Panc1 (cell line): ENCODE data around the gene ACIN1.

Experiments
- CTCF ChIP-seq: fragments of 450-650 bp; IDR thresholded peaks from 2 replicates; pipeline ENCODE4 v1.5.1; 2017; ENCODE audit warnings: mild to moderate bottlenecking
- POLR2AphosphoS5 ChIP-seq: IDR thresholded peaks from 2 replicates; pipeline ENCODE4 v1.6.1; 2012; ENCODE audit warnings: mild to moderate bottlenecking, low read depth, low read length, moderate library complexity
- REST ChIP-seq, 2 experiments: IDR thresholded peaks; 2 replicates each; pipeline ENCODE4 v1.6.1; 2011 to 2012; ENCODE audit warnings: low read depth in 2 of 2, control low read depth in 1 of 2, low read length in 1 of 2, mild to moderate bottlenecking in 1 of 2, moderate library complexity in 1 of 2; ENCODE audit not compliant: insufficient read depth in 1 of 2
- SIN3A ChIP-seq: IDR thresholded peaks from 2 replicates; pipeline ENCODE4 v1.6.1; 2012; ENCODE audit warnings: low read depth, mild to moderate bottlenecking, low read length, moderate library complexity, borderline replicate concordance; ENCODE audit not compliant: insufficient read depth
- TCF7L2 ChIP-seq: IDR thresholded peaks from 2 replicates; pipeline ENCODE4 v1.6.1; 2011; ENCODE audit warnings: mild to moderate bottlenecking, low read depth, low read length, inconsistent platforms

GRCh38 chr14:23051141-23052057 is 43.5 kb downstream of the ACIN1 start:
- TF ChIP-seq TCF7L2, result no peak
- no peak for TF ChIP-seq CTCF
- TF ChIP-seq POLR2AphosphoS5, result no peak
- no peak for TF ChIP-seq REST (IDR thresholded peaks at IDR 0.05; ENCODE audit: insufficient read depth in 1 of 2, low read depth in 2 of 2, low read length in 1 of 2)
- no peak for TF ChIP-seq SIN3A
